ENCODE measurements around the gene ARFGAP2. TPM values are rescaled to one million over a fixed set of nuclear protein-coding genes. Genes with fewer than 3 reads are reported as not detected.

ARFGAP2 gene
- polyA plus RNA-seq, 1 donor (not counting 4 experiments of a cell fraction or from before 2014, with no cell fraction given) = 51.0 TPM

DNA sequence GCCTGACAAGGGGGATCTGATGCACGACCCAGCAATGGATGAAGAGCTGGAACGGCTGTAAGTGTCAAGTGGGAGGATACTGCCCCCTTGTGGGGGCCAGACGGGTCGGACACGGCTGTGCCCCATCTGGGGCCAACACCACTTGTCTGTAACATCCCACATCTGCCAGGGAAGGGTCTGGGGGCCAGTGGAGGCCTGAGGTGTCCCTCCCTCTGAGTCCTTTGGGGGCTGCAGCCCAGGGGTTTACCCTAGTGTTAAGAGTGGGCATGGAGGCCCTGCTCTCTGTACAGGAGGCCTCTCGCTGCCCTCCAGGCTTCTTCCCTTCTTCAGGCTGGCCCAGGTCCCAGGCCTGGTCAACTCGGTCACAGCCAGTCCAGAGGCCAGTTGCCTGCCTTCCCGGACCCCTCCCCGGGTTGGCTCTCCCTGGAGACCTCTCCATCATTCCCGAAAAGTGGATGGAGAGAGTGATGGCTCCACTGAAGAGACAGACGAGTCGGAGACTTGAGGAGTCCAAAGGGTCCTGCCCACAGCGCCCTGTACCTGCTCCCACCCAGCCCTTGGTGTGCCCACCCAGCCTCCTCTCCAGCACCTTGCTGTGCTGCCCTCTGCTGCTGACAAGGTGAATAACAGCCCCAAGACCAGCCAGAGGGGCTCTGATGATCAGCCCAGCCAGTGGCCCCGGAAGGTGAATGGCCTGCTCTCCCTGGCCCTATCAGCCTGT, 15.4 kb downstream of the ARFGAP2 start:
- Histone ChIP-seq H3K9ac (ENCODE audit: control insufficient read depth, extremely low read depth, insufficient read depth, low read length) (no peak overlapping the region), H3K27ac (ENCODE audit: control insufficient read depth, insufficient read depth, low read length) (no peak overlapping the region), H3K9me3 (ENCODE audit: control insufficient read depth, low read depth, low read length) (no peaks in the 10 kb centered on the region), H3K4me1 (ENCODE audit: control insufficient read depth, extremely low read depth, insufficient read depth, low read length) (peaks cover 6% of the 10 kb centered on the region), H3K79me2 (ENCODE audit: control insufficient read depth, insufficient read depth, low read length) (no peaks in the 10 kb centered on the region), H3K27me3 (ENCODE audit: control insufficient read depth, extremely low read depth, insufficient read depth, low read length) (no peaks in the 10 kb centered on the region), H3K36me3 (ENCODE audit: control insufficient read depth in 2 of 2, extremely low read depth in 1 of 2, insufficient read depth in 2 of 2, low read length in 2 of 2) (peaks cover 19 to 22% of the 10 kb centered on the region in 2 experiments), H3K4me2 (ENCODE audit: control insufficient read depth, extremely low read depth, insufficient read depth, low read depth, low read length) (no peak overlapping the region), H3K4me3 (ENCODE audit: control insufficient read depth in 2 of 3, extremely low read depth in 1 of 3, insufficient read depth in 2 of 3, low read depth in 1 of 3, low read length in 3 of 3) (no peak overlapping the region), H3K9me1 (ENCODE audit: control insufficient read depth, extremely low read depth, insufficient read depth, low read length) (no peaks in the 10 kb centered on the region), H4K20me1 (ENCODE audit: control insufficient read depth, extremely low read depth, insufficient read depth, low read length) (no peaks in the 10 kb centered on the region), H2AFZ (ENCODE audit: control insufficient read depth, low read length) (no peak overlapping the region)
- TF ChIP-seq, protein P1, sequence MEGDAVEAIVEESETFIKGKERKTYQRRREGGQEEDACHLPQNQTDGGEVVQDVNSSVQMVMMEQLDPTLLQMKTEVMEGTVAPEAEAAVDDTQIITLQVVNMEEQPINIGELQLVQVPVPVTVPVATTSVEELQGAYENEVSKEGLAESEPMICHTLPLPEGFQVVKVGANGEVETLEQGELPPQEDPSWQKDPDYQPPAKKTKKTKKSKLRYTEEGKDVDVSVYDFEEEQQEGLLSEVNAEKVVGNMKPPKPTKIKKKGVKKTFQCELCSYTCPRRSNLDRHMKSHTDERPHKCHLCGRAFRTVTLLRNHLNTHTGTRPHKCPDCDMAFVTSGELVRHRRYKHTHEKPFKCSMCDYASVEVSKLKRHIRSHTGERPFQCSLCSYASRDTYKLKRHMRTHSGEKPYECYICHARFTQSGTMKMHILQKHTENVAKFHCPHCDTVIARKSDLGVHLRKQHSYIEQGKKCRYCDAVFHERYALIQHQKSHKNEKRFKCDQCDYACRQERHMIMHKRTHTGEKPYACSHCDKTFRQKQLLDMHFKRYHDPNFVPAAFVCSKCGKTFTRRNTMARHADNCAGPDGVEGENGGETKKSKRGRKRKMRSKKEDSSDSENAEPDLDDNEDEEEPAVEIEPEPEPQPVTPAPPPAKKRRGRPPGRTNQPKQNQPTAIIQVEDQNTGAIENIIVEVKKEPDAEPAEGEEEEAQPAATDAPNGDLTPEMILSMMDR (optimal IDR thresholded peaks at IDR 0.05 in 1 of 3, IDR thresholded peaks at IDR 0.05 in 1 of 3, conservative IDR thresholded peaks at IDR 0.05 in 1 of 3; ENCODE audit: extremely low read depth in 1 of 3, insufficient read depth in 2 of 3, low read length in 3 of 3) = peak; percentile 78 to 93 (median 85)
- no peak for TF ChIP-seq EZH2 (IDR thresholded peaks at IDR 0.05; ENCODE audit: low read length)
- FAIRE-seq (no peak), DNase-seq (ENCODE audit: low read depth, low spot score) (no peak)
- dilution Hi-C loops (cut with MboI; ENCODE audit: extremely low pct_ligation_motif_present, low sequenced_read_pairs) = no loop called here

DNA sequence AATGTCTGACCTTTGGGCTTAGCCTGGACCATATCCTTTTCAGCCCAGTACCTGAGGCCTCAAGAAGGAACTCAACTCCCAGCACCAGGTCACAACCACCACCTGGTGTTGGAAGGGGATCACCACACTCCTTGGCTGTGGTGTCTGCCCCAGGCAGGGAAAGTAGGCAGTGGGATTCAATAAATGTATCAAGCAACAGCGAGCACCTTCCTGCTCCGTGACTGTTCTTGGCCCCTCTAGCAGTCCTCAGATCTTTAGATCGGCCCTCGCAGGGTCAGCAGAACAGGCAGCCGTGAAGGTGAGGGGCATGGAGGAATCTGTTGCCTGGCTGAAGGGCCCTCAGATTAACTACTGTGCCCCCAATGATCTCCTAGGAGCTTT, 15.9 kb downstream of the ARFGAP2 start:
- no peak for DNase-seq (ENCODE audit: low read depth, low spot score)
- Histone ChIP-seq H2AFZ (ENCODE audit: control insufficient read depth, low read length) (no peak overlapping the region), H3K27ac (ENCODE audit: control insufficient read depth, insufficient read depth, low read length) (no peak overlapping the region), H3K9me1 (ENCODE audit: control insufficient read depth, extremely low read depth, insufficient read depth, low read length) (no peaks in the 10 kb centered on the region), H4K20me1 (ENCODE audit: control insufficient read depth, extremely low read depth, insufficient read depth, low read length) (no peaks in the 10 kb centered on the region), H3K9me3 (ENCODE audit: control insufficient read depth, low read depth, low read length) (no peaks in the 10 kb centered on the region), H3K4me2 (ENCODE audit: control insufficient read depth, extremely low read depth, insufficient read depth, low read depth, low read length) (no peak overlapping the region), H3K27me3 (ENCODE audit: control insufficient read depth, extremely low read depth, insufficient read depth, low read length) (no peaks in the 10 kb centered on the region), H3K79me2 (ENCODE audit: control insufficient read depth, insufficient read depth, low read length) (no peaks in the 10 kb centered on the region), H3K4me3 (ENCODE audit: control insufficient read depth in 2 of 3, extremely low read depth in 1 of 3, insufficient read depth in 2 of 3, low read depth in 1 of 3, low read length in 3 of 3) (no peak overlapping the region), H3K4me1 (ENCODE audit: control insufficient read depth, extremely low read depth, insufficient read depth, low read length) (peaks cover 9% of the 10 kb centered on the region), H3K36me3 (ENCODE audit: control insufficient read depth in 2 of 2, extremely low read depth in 1 of 2, insufficient read depth in 2 of 2, low read length in 2 of 2) (peaks cover 18% of the 10 kb centered on the region in 2 experiments), H3K9ac (ENCODE audit: control insufficient read depth, extremely low read depth, insufficient read depth, low read length) (no peak overlapping the region)
- dilution Hi-C loops (cut with MboI; ENCODE audit: extremely low pct_ligation_motif_present, low sequenced_read_pairs) = no loop called here
- TF ChIP-seq EZH2 (IDR thresholded peaks at IDR 0.05; ENCODE audit: low read length) = no peak
- TF ChIP-seq, protein P1 (optimal IDR thresholded peaks at IDR 0.05 in 1 of 3, IDR thresholded peaks at IDR 0.05 in 1 of 3, conservative IDR thresholded peaks at IDR 0.05 in 1 of 3; ENCODE audit: extremely low read depth in 1 of 3, insufficient read depth in 2 of 3, low read length in 3 of 3) = no peak
- FAIRE-seq = no peak
